CD8-positive, alpha-beta memory T cell (primary cell): ENCODE data around the gene CSTF1. TPM values are rescaled to one million over a fixed set of nuclear protein-coding genes. Genes with fewer than 3 reads are reported as not detected.

Experiments used
- CTCF ChIA-PET: fragments of 350-600 bp; sonication (Branson Sonifier 250); formaldehyde crosslinking; loops from one replicate; lab custom pipeline; 2021; ENCODE audit warnings: antibody characterized with exemption; lab: Charles Lee
- POLR2A ChIA-PET: fragments of 350-600 bp; sonication (Branson Sonifier 250); formaldehyde crosslinking; loops from one replicate; lab custom pipeline; 2021; ENCODE audit warnings: antibody characterized with exemption; lab: Charles Lee
- DNase-seq, 5 donors: peaks; one replicate each; pipeline versions ENCODE4 v3.0.0 to v3.0.0-alpha.2; 2020 to 2022; ENCODE audit warnings: mixed read lengths in 1 of 5
- H3K27ac ChIP-seq: one replicate; pipeline ENCODE4 v1.7.0; 2013; ENCODE audit warnings: low read depth, mild to moderate bottlenecking, low read length, moderate library complexity
- H3K27me3 ChIP-seq: 2 replicates; pipeline ENCODE4 v1.7.0; 2013; ENCODE audit warnings: low read length, mild to moderate bottlenecking; ENCODE audit not compliant: insufficient read depth, poor library complexity, severe bottlenecking
- H3K36me3 ChIP-seq: 2 replicates; pipeline ENCODE4 v1.7.0; 2013; ENCODE audit warnings: mild to moderate bottlenecking, low read length, moderate library complexity; ENCODE audit not compliant: insufficient read depth
- H3K4me1 ChIP-seq: 2 replicates; pipeline ENCODE4 v1.7.0; 2013; ENCODE audit warnings: mild to moderate bottlenecking, low read length, moderate library complexity; ENCODE audit not compliant: insufficient read depth
- H3K4me3 ChIP-seq: 2 replicates; pipeline ENCODE4 v1.7.0; 2013; ENCODE audit warnings: mild to moderate bottlenecking, low read length
- H3K9me3 ChIP-seq: 2 replicates; pipeline ENCODE4 v1.7.0; 2013; ENCODE audit warnings: mild to moderate bottlenecking, low read length
- H3K27ac Mint-ChIP-seq, 8 donors: one replicate each; pipeline ENCODE4 v1.8.0; 2020 to 2021; ENCODE audit warnings: mixed read lengths in 8 of 8, mild to moderate bottlenecking in 6 of 8, inconsistent platforms in 3 of 8, moderate library complexity in 3 of 8
- H3K27me3 Mint-ChIP-seq, 2 donors: one replicate each; pipeline ENCODE4 v1.8.0; 2020 to 2021; ENCODE audit warnings: mixed read lengths in 2 of 2, mild to moderate bottlenecking in 1 of 2, moderate library complexity in 1 of 2
- H3K36me3 Mint-ChIP-seq, 3 donors: one replicate each; pipeline ENCODE4 v1.8.0; 2020 to 2021; ENCODE audit warnings: mixed read lengths in 3 of 3, inconsistent platforms in 1 of 3, mild to moderate bottlenecking in 1 of 3
- H3K4me1 Mint-ChIP-seq, 3 donors: one replicate each; pipeline ENCODE4 v1.8.0; 2020 to 2021; ENCODE audit warnings: mixed read lengths in 3 of 3, inconsistent platforms in 1 of 3, mild to moderate bottlenecking in 1 of 3
- H3K4me3 Mint-ChIP-seq, 7 donors: one replicate each; pipeline ENCODE4 v1.8.0; 2020 to 2021; ENCODE audit warnings: mixed read lengths in 7 of 7, mild to moderate bottlenecking in 6 of 7, moderate library complexity in 4 of 7, inconsistent platforms in 2 of 7
- H3K9me3 Mint-ChIP-seq, 5 donors: one replicate each; pipeline ENCODE4 v1.8.0; 2020 to 2022; ENCODE audit warnings: mixed read lengths in 5 of 5, mild to moderate bottlenecking in 3 of 5, moderate library complexity in 2 of 5, inconsistent platforms in 1 of 5
- polyA plus RNA-seq: library from polyadenylated mRNA; unstranded; fragments of 300-500 nt; fragmentation: Illumina TruSeq; gene quantifications from one replicate; pipeline ENCODE4 v1.2.3, GENCODE V29; 2021
- total RNA-seq, 2 experiments: library from RNA; stranded (reverse); gene quantifications; one replicate each; pipeline ENCODE4 v1.2.3, GENCODE V29; 2021

CSTF1 gene
- total RNA-seq (10 to 100 TPM; 54.2 to 54.7 TPM), polyA plus RNA-seq (37.0 TPM)

DNA sequence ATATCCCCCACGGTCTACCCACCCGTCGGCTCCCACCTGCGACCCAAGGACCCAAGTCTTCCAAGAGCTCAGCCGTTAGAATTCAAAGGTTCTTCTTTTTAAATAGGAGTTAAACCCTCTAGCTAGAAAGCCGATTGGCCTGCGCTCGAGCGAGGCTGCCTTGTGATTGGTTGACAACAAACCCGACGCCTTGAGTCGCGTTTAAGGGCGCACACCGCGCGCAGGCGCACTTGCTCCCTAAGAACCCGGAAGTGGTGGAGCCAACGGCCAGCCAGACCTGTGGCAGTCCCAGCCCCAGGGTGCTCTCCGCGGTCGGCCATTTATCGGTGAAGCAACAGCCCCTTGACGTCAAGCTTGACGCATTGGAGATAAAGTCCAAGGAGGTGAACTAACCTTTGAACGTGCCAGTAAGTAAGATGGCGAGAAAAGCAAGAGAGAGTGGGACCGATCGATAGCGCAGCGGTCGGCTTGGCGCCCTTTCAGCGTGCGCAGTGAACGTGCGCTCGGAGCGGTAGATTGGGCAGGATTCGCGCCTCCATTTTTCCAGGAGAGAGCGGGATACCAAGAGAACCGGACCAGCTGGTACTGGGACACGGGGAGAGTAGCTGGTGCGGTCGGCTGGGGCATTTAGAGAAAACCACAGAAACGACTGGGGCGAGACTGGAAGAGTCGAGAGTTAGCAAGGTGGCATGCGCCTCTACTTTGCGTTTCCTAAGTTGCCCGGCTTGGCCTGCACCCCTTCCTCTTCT lies at the start of gene CSTF1, which contains the start of gene AURKA:
TSS of gene CSTF1 (plus strand) at position 514 of the 749 bp plus-strand sequence. CDS start 2,908 bp downstream, outside the sequence.
TSS of gene AURKA (minus strand) at position 84 of the 749 bp plus-strand sequence. CDS start 4,018 bp downstream, outside the sequence.
- H3K27me3 ChIP-seq, result no peaks in the 10 kb centered on the region
- H3K9me3 ChIP-seq, result no peaks in the 10 kb centered on the region
- H3K36me3 ChIP-seq, result peaks cover 8% of the 10 kb centered on the region
- H3K27ac ChIP-seq, result peak within 1 kb of the TSS; percentile 94
- Mint-ChIP-seq H3K4me3 (no peak within 1 kb of the TSS), H3K27ac (peak within 1 kb of the TSS in 3 of 8 donors; percentile 31 to 87 (median 87)), H3K36me3 (peaks cover 0 to 32% (median 18%) of the 10 kb centered on the region in 3 donors), H3K9me3 (no peaks in the 10 kb centered on the region), H3K27me3 (peaks cover 0 to 2% of the 10 kb centered on the region in 2 donors), H3K4me1 (peaks cover 28 to 35% (median 31%) of the 10 kb centered on the region in 3 donors)
- DNase-seq, result peak; percentile 98 to 100 (median 99)
- peaks cover 21% of the 10 kb centered on the region for H3K4me1 ChIP-seq
- POLR2A ChIA-PET, result interaction anchor here (0.8 to 1.2 kb wide), 5 partner anchors 20 to 1997 kb away, joined by 3 to 14 read pairs (median 4); partner anchors contain the start of genes CASS4, FAM210B, RTF2 and VAPB
- CTCF ChIA-PET, result interaction anchor here (0.9 to 1.1 kb wide), 3 partner anchors 32 to 37 kb away, joined by 3 read pairs; no protein-coding TSS in a partner anchor
- H3K4me3 ChIP-seq, result peak within 1 kb of the TSS; percentile 98

DNA sequence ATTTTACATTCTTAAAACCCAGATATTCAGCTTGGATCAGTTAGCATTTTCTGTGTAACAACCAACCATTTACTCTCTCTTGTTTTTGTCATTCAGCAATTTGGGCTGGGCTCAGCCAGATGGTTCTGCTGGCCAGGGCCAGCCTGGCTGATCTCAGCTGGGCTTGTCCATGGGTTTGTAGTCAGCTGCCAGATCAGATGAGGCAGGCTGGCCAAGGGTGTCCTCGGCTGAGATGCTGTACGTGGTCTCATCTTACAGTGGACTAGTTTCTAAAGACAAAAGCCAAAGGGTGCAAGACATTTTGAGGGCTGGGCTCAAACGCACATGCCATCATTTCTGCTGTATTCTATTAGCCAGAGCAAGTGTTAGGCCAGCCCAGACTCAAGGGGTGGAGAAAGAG lies 49.7 kb upstream of the CSTF1 start:
- H3K4me1 Mint-ChIP-seq, result peaks cover 7 to 13% (median 8%) of the 10 kb centered on the region in 3 donors
- Histone ChIP-seq H3K36me3 (no peaks in the 10 kb centered on the region), H3K27ac (no peak overlapping the region), H3K27me3 (peaks cover 19% of the 10 kb centered on the region), H3K4me1 (no peaks in the 10 kb centered on the region), H3K4me3 (no peak overlapping the region), H3K9me3 (no peaks in the 10 kb centered on the region)
- no peak overlapping the region for H3K27ac Mint-ChIP-seq
- no peaks in the 10 kb centered on the region for H3K36me3 Mint-ChIP-seq
- H3K27me3 Mint-ChIP-seq, result peaks cover 45 to 79% of the 10 kb centered on the region in 2 donors
- no peak for DNase-seq
- ChIA-PET POLR2A (no interaction called here), CTCF (interaction anchor here (1.4 to 1.5 kb wide), 2 partner anchors 11 to 41 kb away, joined by 3 read pairs; no protein-coding TSS in a partner anchor)
- peak overlapping the region in 1 of 7 donors; percentile 5 for H3K4me3 Mint-ChIP-seq
- no peaks in the 10 kb centered on the region for H3K9me3 Mint-ChIP-seq

DNA sequence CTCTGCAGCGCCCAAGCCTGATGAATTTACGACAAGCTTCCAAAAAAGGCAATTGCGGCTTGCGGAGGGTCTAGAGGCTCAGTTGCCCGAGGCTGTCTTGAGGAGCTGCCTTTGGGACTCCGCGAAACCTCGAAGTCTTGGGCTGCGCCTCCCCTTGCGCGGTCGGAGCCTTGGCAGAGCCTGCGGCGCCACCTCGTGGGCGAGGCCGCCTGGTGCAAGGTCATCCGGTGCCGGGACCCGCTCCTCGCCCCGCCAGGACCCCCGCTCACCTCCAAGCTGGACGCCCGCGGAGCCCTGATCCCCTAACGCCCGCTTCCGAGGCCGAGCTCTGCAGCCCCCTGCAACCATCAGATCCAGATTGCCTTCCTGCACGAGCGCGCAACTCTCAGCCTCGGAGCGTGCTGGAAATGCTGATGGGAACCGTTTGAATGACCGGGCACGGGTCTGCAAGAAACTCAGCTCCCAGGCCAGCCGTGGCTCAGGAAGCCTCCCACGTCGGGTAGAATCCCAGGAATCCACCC lies 48.5 kb upstream of the CSTF1 start:
- ChIA-PET CTCF (interaction anchor here (1.5 kb wide), 1 partner anchor 40 kb away, joined by 3 read pairs; no protein-coding TSS in a partner anchor), POLR2A (no interaction called here)
- no peaks in the 10 kb centered on the region for H3K4me1 ChIP-seq
- no peaks in the 10 kb centered on the region for H3K9me3 ChIP-seq
- no peak overlapping the region for H3K27ac Mint-ChIP-seq
- H3K27ac ChIP-seq, result no peak overlapping the region
- peaks cover 38 to 81% of the 10 kb centered on the region in 2 donors for H3K27me3 Mint-ChIP-seq
- H3K27me3 ChIP-seq, result peaks cover 19% of the 10 kb centered on the region
- H3K4me1 Mint-ChIP-seq, result peaks cover 7 to 21% (median 8%) of the 10 kb centered on the region in 3 donors
- peak in 1 of 5 donors; percentile 21 for DNase-seq
- no peaks in the 10 kb centered on the region for H3K9me3 Mint-ChIP-seq
- peak overlapping the region in 1 of 7 donors; percentile 38 for H3K4me3 Mint-ChIP-seq
- H3K4me3 ChIP-seq, result no peak overlapping the region
- no peaks in the 10 kb centered on the region for H3K36me3 ChIP-seq
- no peaks in the 10 kb centered on the region for H3K36me3 Mint-ChIP-seq

DNA sequence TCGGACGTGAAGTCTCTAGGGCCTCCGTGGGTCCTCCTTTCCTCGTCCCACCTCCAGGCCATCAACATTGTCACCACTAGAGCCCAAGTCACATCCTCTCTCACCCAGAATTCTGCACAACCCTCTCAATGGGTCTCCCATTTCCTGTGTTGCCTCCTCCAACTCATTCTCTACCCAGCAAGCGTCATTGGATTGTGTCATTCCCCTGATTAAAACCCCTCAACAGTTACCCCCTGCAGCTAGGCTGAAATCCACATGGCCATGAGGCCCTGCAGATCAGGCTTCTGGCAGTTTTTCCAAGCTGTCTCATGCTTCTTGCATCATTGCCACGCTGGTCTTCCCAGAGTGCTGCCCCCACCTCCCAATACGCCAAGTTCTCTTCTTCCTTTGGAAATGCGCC lies 46.5 kb upstream of the CSTF1 start:
- Histone ChIP-seq H3K27me3 (peaks cover 19% of the 10 kb centered on the region), H3K36me3 (no peaks in the 10 kb centered on the region), H3K9me3 (no peaks in the 10 kb centered on the region), H3K4me1 (no peaks in the 10 kb centered on the region), H3K27ac (no peak overlapping the region), H3K4me3 (no peak overlapping the region)
- Mint-ChIP-seq H3K27ac (no peak overlapping the region), H3K9me3 (no peaks in the 10 kb centered on the region), H3K27me3 (peaks cover 36 to 67% of the 10 kb centered on the region in 2 donors), H3K4me1 (peaks cover 7 to 21% (median 8%) of the 10 kb centered on the region in 3 donors), H3K36me3 (no peaks in the 10 kb centered on the region), H3K4me3 (no peak overlapping the region)
- ChIA-PET POLR2A (no interaction called here), CTCF (no interaction called here)
- DNase-seq, result no peak

DNA sequence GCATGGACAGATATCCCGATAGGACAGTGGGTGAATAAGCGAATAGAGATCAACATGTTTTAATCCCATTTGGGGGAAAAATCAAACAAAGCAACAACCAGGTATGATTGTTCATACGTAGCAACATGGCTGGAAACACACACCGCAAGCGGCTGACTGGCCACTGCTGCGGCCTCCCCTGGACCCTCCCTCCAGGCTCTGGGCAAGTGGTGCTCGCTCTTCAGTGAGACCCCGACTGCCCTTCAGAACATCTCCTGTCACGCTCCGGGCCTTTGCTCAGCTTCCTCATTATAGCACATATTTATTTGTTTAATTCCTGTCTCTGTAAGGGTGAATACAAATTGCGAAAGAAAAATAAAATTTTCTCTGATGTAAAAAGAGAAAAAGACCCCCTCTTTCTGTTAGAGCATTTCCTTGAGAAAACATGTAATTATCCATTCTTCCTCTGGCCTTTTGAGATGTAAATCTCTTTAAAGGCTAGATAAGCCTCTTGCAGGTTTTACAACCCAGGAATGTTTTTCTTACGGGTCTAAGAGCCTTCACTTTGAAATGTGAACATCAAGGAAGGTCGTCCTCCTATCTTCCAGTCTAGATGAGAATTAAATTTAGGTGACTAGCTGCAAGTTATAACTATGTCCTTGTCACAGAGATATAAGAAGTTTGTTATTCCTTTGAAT lies 44.7 kb upstream of the CSTF1 start:
- H3K4me1 Mint-ChIP-seq, result peaks cover 7 to 21% (median 8%) of the 10 kb centered on the region in 3 donors
- H3K27me3 Mint-ChIP-seq, result peaks cover 32 to 56% of the 10 kb centered on the region in 2 donors
- CTCF ChIA-PET, result no interaction called here

DNA sequence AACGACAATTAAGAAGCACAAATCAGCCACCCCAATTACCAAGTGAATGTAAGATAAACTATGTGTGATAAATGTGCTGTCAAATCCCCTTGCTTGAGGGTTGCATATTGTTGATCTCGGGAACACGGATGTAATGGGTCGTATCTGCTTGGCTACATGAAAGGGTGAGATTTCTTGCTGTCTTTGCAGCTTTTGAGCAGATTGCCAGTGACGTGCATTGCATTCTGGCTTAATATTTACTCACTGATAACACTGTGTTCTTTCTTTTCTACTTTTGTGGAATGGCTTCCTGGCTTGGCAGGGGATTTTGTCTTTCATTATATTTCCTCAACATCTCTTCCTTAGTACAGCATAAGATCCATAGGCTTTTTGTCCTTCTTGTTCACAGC lies 44.1 kb upstream of the CSTF1 start:
- Histone ChIP-seq H3K36me3 (no peaks in the 10 kb centered on the region), H3K9me3 (no peaks in the 10 kb centered on the region), H3K27me3 (peaks cover 10% of the 10 kb centered on the region), H3K27ac (no peak overlapping the region), H3K4me1 (no peaks in the 10 kb centered on the region), H3K4me3 (no peak overlapping the region)
- Mint-ChIP-seq H3K4me3 (no peak overlapping the region), H3K27me3 (peaks cover 28 to 50% of the 10 kb centered on the region in 2 donors), H3K4me1 (peaks cover 7 to 19% (median 7%) of the 10 kb centered on the region in 3 donors), H3K36me3 (no peaks in the 10 kb centered on the region), H3K9me3 (no peaks in the 10 kb centered on the region), H3K27ac (no peak overlapping the region)
- DNase-seq, result no peak
- POLR2A ChIA-PET, result interaction anchor here (0.5 to 0.7 kb wide), 2 partner anchors 32 to 103 kb away, joined by 3 to 4 read pairs; no protein-coding TSS in a partner anchor
- CTCF ChIA-PET, result no interaction called here

More for the DNA sequence above, 44.7 kb upstream of the CSTF1 start:
- Histone ChIP-seq H3K4me1 (no peaks in the 10 kb centered on the region), H3K27me3 (peaks cover 16% of the 10 kb centered on the region), H3K4me3 (no peak overlapping the region), H3K9me3 (no peaks in the 10 kb centered on the region), H3K36me3 (no peaks in the 10 kb centered on the region), H3K27ac (no peak overlapping the region)
- DNase-seq, result no peak
- Mint-ChIP-seq H3K27ac (no peak overlapping the region), H3K4me3 (no peak overlapping the region), H3K9me3 (no peaks in the 10 kb centered on the region), H3K36me3 (no peaks in the 10 kb centered on the region)
- POLR2A ChIA-PET, result no interaction called here

DNA sequence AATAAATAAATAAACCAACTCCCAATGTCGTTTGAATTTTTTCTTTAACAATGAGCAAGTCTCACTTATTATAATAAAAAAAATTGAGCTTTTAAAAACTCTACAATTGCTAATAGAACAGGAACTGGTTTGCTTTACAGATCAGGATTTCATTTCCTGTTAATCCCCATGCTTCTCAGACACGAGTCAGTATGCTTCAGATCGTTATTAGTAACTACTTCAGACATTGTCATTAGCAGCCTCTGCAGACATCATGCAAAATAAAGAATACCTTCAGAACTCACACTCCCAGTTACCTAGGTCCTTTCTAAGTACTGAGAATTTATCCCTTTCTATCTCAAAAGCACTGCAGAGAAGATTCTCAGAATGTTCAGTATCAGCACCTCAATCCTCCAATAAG lies 43.7 kb upstream of the CSTF1 start:
- no peak overlapping the region for H3K4me3 Mint-ChIP-seq
- CTCF ChIA-PET, result no interaction called here
- no peak overlapping the region for H3K4me3 ChIP-seq
- no peak for DNase-seq
- H3K4me1 Mint-ChIP-seq, result peaks cover 3 to 14% (median 4%) of the 10 kb centered on the region in 3 donors
- H3K36me3 ChIP-seq, result no peaks in the 10 kb centered on the region
- no peaks in the 10 kb centered on the region for H3K9me3 Mint-ChIP-seq
- H3K9me3 ChIP-seq, result no peaks in the 10 kb centered on the region
- H3K27ac ChIP-seq, result no peak overlapping the region
- peaks cover 6% of the 10 kb centered on the region for H3K27me3 ChIP-seq
- H3K27me3 Mint-ChIP-seq, result peaks cover 28 to 46% of the 10 kb centered on the region in 2 donors
- H3K36me3 Mint-ChIP-seq, result no peaks in the 10 kb centered on the region
- H3K4me1 ChIP-seq, result no peaks in the 10 kb centered on the region
- no peak overlapping the region for H3K27ac Mint-ChIP-seq
- POLR2A ChIA-PET, result interaction anchor here (0.5 to 0.7 kb wide), 2 partner anchors 31 to 103 kb away, joined by 3 to 4 read pairs; no protein-coding TSS in a partner anchor
